Loucy (cell line): ENCODE data around the gene PTPRZ1.

Experiments used
- H2AFZ ChIP-seq: fragments of 200-600 bp; sonication (generic); 2 replicates; pipeline ENCODE4 v1.6.0; 2016; ENCODE audit warnings: antibody characterized with exemption, mild to moderate bottlenecking, low read length, moderate library complexity
- H3F3A ChIP-seq: fragments of 200-600 bp; 2 replicates; pipeline ENCODE4 v1.6.0; 2016; ENCODE audit warnings: antibody characterized with exemption, low read depth, mild to moderate bottlenecking
- H3K27me3 ChIP-seq: fragments of 200-600 bp; sonication (generic); 2 replicates; pipeline ENCODE4 v1.6.1; 2014; ENCODE audit warnings: low read length, mild to moderate bottlenecking; ENCODE audit not compliant: insufficient read depth, poor library complexity, severe bottlenecking
- H3K36me3 ChIP-seq: fragments of 200-600 bp; sonication (generic); 2 replicates; pipeline ENCODE4 v1.6.1; 2016; ENCODE audit warnings: low read length; ENCODE audit not compliant: insufficient read depth
- H3K4me1 ChIP-seq: fragments of 200-600 bp; sonication (generic); 2 replicates; pipeline ENCODE4 v1.5.1; 2014; ENCODE audit warnings: low read length, mild to moderate bottlenecking; ENCODE audit not compliant: insufficient read depth, poor library complexity, severe bottlenecking
- H3K4me2 ChIP-seq: fragments of 200-600 bp; sonication (generic); 2 replicates; pipeline ENCODE4 v1.6.0; 2014; ENCODE audit warnings: antibody characterized with exemption, low read length, low read depth, mild to moderate bottlenecking; ENCODE audit not compliant: poor library complexity, severe bottlenecking
- H3K4me3 ChIP-seq: fragments of 200-600 bp; sonication (generic); 2 replicates; pipeline ENCODE4 v1.5.1; 2014; ENCODE audit warnings: low read length, mild to moderate bottlenecking, mixed read lengths; ENCODE audit not compliant: poor library complexity, severe bottlenecking
- H3K79me2 ChIP-seq: fragments of 200-600 bp; sonication (generic); 2 replicates; pipeline ENCODE4 v1.6.1; 2014; ENCODE audit warnings: low read length; ENCODE audit not compliant: insufficient read depth
- H3K9ac ChIP-seq: fragments of 200-600 bp; sonication (generic); 2 replicates; pipeline ENCODE4 v1.6.0; 2014; ENCODE audit warnings: mild to moderate bottlenecking, low read depth, low read length, moderate library complexity; ENCODE audit not compliant: poor library complexity, severe bottlenecking
- H3K9me2 ChIP-seq: fragments of 200-600 bp; sonication (generic); replicated peaks from 2 replicates; pipeline ENCODE4 v1.6.1; 2016; ENCODE audit warnings: low read depth, low read length, mixed read lengths
- H3K9me3 ChIP-seq: fragments of 200-600 bp; sonication (generic); 2 replicates; pipeline ENCODE4 v1.6.1; 2014; ENCODE audit warnings: mild to moderate bottlenecking, antibody characterized with exemption, low read length, low read depth; ENCODE audit not compliant: insufficient read depth
- H4K20me1 ChIP-seq: fragments of 200-600 bp; sonication (generic); 2 replicates; pipeline ENCODE4 v1.6.0; 2014; ENCODE audit warnings: antibody characterized with exemption, low read length, mild to moderate bottlenecking; ENCODE audit not compliant: insufficient read depth, poor library complexity, severe bottlenecking
- EZH2phosphoT487 ChIP-seq: fragments of 200-600 bp; IDR thresholded peaks from 2 replicates; pipeline ENCODE4 v1.6.1; 2018; ENCODE audit warnings: antibody characterized with exemption, mild to moderate bottlenecking, moderate library complexity, borderline replicate concordance
- TF ChIP-seq, protein P1 (sequence below): fragments of 200-600 bp; sonication (generic); conservative IDR thresholded peaks from 2 replicates; pipeline ENCODE4 v1.5.1; 2014; ENCODE audit warnings: mild to moderate bottlenecking, antibody characterized with exemption, low read length

The PTPRZ1 gene

GRCh38 chr7:121954803-121955202, 81.8 kb downstream of the PTPRZ1 start:
- no peaks in the 10 kb centered on the region for H3F3A ChIP-seq

DNA sequence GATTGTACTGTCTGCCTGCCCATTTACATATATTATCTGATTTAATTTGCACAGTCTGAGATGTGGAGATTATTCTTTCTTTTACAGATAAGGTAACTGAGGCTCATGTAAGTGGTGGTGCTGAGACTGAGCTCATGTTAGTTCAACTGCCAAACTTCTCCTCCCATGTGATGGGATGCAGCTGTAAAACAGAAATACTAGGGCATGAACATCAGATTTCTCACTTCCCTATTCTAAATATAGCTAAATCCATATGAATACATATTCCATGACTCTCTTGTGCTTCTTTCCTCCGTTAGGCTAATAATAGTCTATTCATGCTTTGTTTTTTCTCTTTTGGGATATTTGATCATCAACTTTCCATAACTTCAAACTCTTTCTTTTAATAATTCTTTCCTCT, 84.7 kb downstream of the PTPRZ1 start:
- Histone ChIP-seq H3K4me1 (no peaks in the 10 kb centered on the region), H3K9me3 (no peaks in the 10 kb centered on the region), H3F3A (no peaks in the 10 kb centered on the region), H3K9ac (no peak overlapping the region), H3K9me2 (no peaks in the 10 kb centered on the region), H3K79me2 (no peaks in the 10 kb centered on the region), H4K20me1 (no peaks in the 10 kb centered on the region), H3K4me3 (no peak overlapping the region), H2AFZ (no peak overlapping the region), H3K36me3 (no peaks in the 10 kb centered on the region), H3K4me2 (no peak overlapping the region), H3K27me3 (no peaks in the 10 kb centered on the region)
- TF ChIP-seq, protein P1, sequence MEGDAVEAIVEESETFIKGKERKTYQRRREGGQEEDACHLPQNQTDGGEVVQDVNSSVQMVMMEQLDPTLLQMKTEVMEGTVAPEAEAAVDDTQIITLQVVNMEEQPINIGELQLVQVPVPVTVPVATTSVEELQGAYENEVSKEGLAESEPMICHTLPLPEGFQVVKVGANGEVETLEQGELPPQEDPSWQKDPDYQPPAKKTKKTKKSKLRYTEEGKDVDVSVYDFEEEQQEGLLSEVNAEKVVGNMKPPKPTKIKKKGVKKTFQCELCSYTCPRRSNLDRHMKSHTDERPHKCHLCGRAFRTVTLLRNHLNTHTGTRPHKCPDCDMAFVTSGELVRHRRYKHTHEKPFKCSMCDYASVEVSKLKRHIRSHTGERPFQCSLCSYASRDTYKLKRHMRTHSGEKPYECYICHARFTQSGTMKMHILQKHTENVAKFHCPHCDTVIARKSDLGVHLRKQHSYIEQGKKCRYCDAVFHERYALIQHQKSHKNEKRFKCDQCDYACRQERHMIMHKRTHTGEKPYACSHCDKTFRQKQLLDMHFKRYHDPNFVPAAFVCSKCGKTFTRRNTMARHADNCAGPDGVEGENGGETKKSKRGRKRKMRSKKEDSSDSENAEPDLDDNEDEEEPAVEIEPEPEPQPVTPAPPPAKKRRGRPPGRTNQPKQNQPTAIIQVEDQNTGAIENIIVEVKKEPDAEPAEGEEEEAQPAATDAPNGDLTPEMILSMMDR, result no peak
- no peak for TF ChIP-seq EZH2phosphoT487

More at GRCh38 chr7:121954803-121955202, 81.8 kb downstream of the PTPRZ1 start:
- Histone ChIP-seq H3K27me3 (no peaks in the 10 kb centered on the region), H3K4me2 (no peak overlapping the region), H3K9ac (no peak overlapping the region), H2AFZ (no peak overlapping the region), H3K4me3 (no peak overlapping the region), H3K4me1 (no peaks in the 10 kb centered on the region), H3K9me3 (no peaks in the 10 kb centered on the region), H4K20me1 (no peaks in the 10 kb centered on the region), H3K36me3 (no peaks in the 10 kb centered on the region), H3K9me2 (no peaks in the 10 kb centered on the region), H3K79me2 (no peaks in the 10 kb centered on the region)
- TF ChIP-seq EZH2phosphoT487, result no peak
- TF ChIP-seq, protein P1, result no peak

- Histone ChIP-seq H3K9ac (no peak overlapping the region), H3K4me2 (no peak overlapping the region), H2AFZ (no peak overlapping the region), H3K4me1 (no peaks in the 10 kb centered on the region), H4K20me1 (no peaks in the 10 kb centered on the region), H3K36me3 (no peaks in the 10 kb centered on the region), H3K9me3 (no peaks in the 10 kb centered on the region), H3K79me2 (no peaks in the 10 kb centered on the region), H3F3A (no peaks in the 10 kb centered on the region), H3K4me3 (no peak overlapping the region), H3K27me3 (no peaks in the 10 kb centered on the region), H3K9me2 (no peaks in the 10 kb centered on the region)
- no peak for TF ChIP-seq EZH2phosphoT487
- TF ChIP-seq, protein P1, result no peak
These were observed 87.7 kb downstream of the PTPRZ1 start for GRCh38 chr7:121960678-121961077.
